Measurements from ENCODE around the gene DOK6.

DOK6 gene

GRCh38 chr18:69689121-69689759, 288.6 kb downstream of the DOK6 start:
- peak; percentile 35 for DNase-seq

GRCh38 chr18:69691008-69691760, 290.5 kb downstream of the DOK6 start:
- no peak for DNase-seq

- DNase-seq = no peak
These were observed 296.4 kb downstream of the DOK6 start for GRCh38 chr18:69697069-69697468.

- no peak for DNase-seq
These were observed 297.0 kb downstream of the DOK6 start for GRCh38 chr18:69697689-69698088.

GRCh38 chr18:69701305-69701704, 300.6 kb downstream of the DOK6 start:
- DNase-seq = no peak

GRCh38 chr18:69703461-69703860, 302.8 kb downstream of the DOK6 start:
- no peak for DNase-seq

- no peak for DNase-seq
These were observed 305.3 kb downstream of the DOK6 start for GRCh38 chr18:69705987-69706386.

- DNase-seq = no peak
These were observed 308.2 kb downstream of the DOK6 start for GRCh38 chr18:69708844-69709243.

GRCh38 chr18:69715191-69715795, 314.6 kb downstream of the DOK6 start:
- DNase-seq = peak; percentile 19

GRCh38 chr18:69717586-69717985, 316.9 kb downstream of the DOK6 start:
- no peak for DNase-seq

GRCh38 chr18:69718912-69719547, 318.3 kb downstream of the DOK6 start:
- no peak for DNase-seq

- no peak for DNase-seq
These were observed 319.7 kb downstream of the DOK6 start for GRCh38 chr18:69720422-69720821.

- DNase-seq = no peak
These were observed 322.7 kb downstream of the DOK6 start for GRCh38 chr18:69723434-69723833.

- no peak for DNase-seq
These were observed 324.3 kb downstream of the DOK6 start for GRCh38 chr18:69725009-69725408.

- no peak for DNase-seq
These were observed 325.3 kb downstream of the DOK6 start for GRCh38 chr18:69725855-69726508.

- peak; percentile 73 for DNase-seq
These were observed 327.4 kb downstream of the DOK6 start for GRCh38 chr18:69727912-69728572.

- DNase-seq = no peak
These were observed 330.0 kb downstream of the DOK6 start for GRCh38 chr18:69730664-69731063.

- DNase-seq = no peak
These were observed 333.8 kb downstream of the DOK6 start for GRCh38 chr18:69734536-69734935.

GRCh38 chr18:69736730-69737129, 336.0 kb downstream of the DOK6 start:
- DNase-seq = no peak

GRCh38 chr18:69737851-69738250, 337.2 kb downstream of the DOK6 start:
- DNase-seq = no peak

- no peak for DNase-seq
These were observed 346.7 kb downstream of the DOK6 start for GRCh38 chr18:69747388-69747787.

- no peak for DNase-seq
These were observed 352.2 kb downstream of the DOK6 start for GRCh38 chr18:69752737-69753380.
